Esophagus muscularis mucosa (tissue), 4 donors: ENCODE measurements around the gene SEMA5B. TPM values are rescaled to one million over a fixed set of nuclear protein-coding genes. Genes with fewer than 3 reads are reported as not detected.
A peak's percentile ranks its signal among the peaks of the same experiment; 100 is the strongest.

Experiments used
- DNase-seq: peaks from one replicate; pipeline ENCODE4 v3.0.0-alpha.2; 2017; ENCODE audit errors: extremely low spot score
- H3K27ac ChIP-seq, 4 donors: fragments of 200-600 bp; sonication (generic); replicated peaks in 1 of 4; 1 replicate in 3 of 4; 2 replicates in 1 of 4; pipeline ENCODE4 v1.5.1; 2016 to 2019; ENCODE audit warnings: mild to moderate bottlenecking in 1 of 4
- H3K27me3 ChIP-seq, 4 donors: fragments of 200-600 bp; sonication (generic); one replicate each; pipeline versions ENCODE4 v1.5.1 to v1.6.0; 2016 to 2019
- H3K36me3 ChIP-seq, 4 donors: fragments of 200-600 bp; sonication (generic); one replicate each; pipeline ENCODE4 v1.5.1; 2016 to 2019
- H3K4me1 ChIP-seq, 4 donors: fragments of 200-600 bp; sonication (generic); one replicate each; pipeline ENCODE4 v1.5.1; 2016 to 2019
- H3K4me3 ChIP-seq, 4 donors: fragments of 200-600 bp; sonication (generic); 1 replicate in 2 of 4; 2 replicates in 2 of 4; pipeline ENCODE4 v1.5.1; 2016 to 2019; ENCODE audit warnings: mild to moderate bottlenecking in 4 of 4, moderate library complexity in 1 of 4
- H3K9me3 ChIP-seq, 4 donors: fragments of 200-600 bp; sonication (generic); 1 replicate in 3 of 4; 2 replicates in 1 of 4; pipeline ENCODE4 v1.5.1; 2016 to 2019
- CTCF ChIP-seq, 3 experiments: fragments of 200-600 bp in 2 of 3; fragments of 450-650 bp in 1 of 3; sonication (generic) in 2 of 3; IDR thresholded peaks; one replicate each; pipeline ENCODE4 v1.5.1; 2017 to 2019; ENCODE audit warnings: antibody characterized with exemption in 3 of 3, mild to moderate bottlenecking in 2 of 3, moderate library complexity in 1 of 3
- EP300 ChIP-seq: sonication (generic); formaldehyde crosslinking; IDR thresholded peaks from one replicate; pipeline ENCODE4 v1.6.1; 2017; ENCODE audit warnings: antibody characterized with exemption
- POLR2A ChIP-seq: fragments of 450-650 bp; IDR thresholded peaks from one replicate; pipeline ENCODE4 v1.6.1; 2017; ENCODE audit warnings: antibody characterized with exemption, moderate library complexity, mild to moderate bottlenecking, low read depth
- POLR2AphosphoS5 ChIP-seq, 2 donors: sonication (generic); formaldehyde crosslinking; IDR thresholded peaks; one replicate each; pipeline ENCODE4 v1.6.1; 2017; ENCODE audit warnings: antibody characterized with exemption in 2 of 2
- WGBS: methylation state at CpG from one replicate; pipeline ENCODE4 v1.1.5; 2018; 5-methylcytosine and 5-hydroxymethylcytosine counted together
- intact Hi-C: fragments of 100-400 bp; cut with DNase I; formaldehyde crosslinking; loops from one replicate; pipeline ENCODE4 v1.15.1; 2023
- total RNA-seq, 4 donors: library from RNA; depleted of rRNA; stranded (reverse); fragments of >200 nt; gene quantifications; one replicate each; pipeline versions ENCODE4 v1.1.0 to v1.2.1, GENCODE V29; 2016

SEMA5B gene
- total RNA-seq, 4 donors from 2014 or later = under 0.01 to 1.6 (median 0.34) TPM

- no peak overlapping the region for H3K4me3 ChIP-seq
- DNase-seq = no peak
- H3K9me3 ChIP-seq = no peaks in the 10 kb centered on the region
- H3K27me3 ChIP-seq = peaks cover 0 to 74% (median 7%) of the 10 kb centered on the region in 4 donors
- peaks cover 21 to 24% (median 23%) of the 10 kb centered on the region in 4 donors for H3K4me1 ChIP-seq
- WGBS = 81% methylated on average over 3 of the region's 3 CpGs
- H3K36me3 ChIP-seq = no peaks in the 10 kb centered on the region
- H3K27ac ChIP-seq = no peak overlapping the region
- no peak for TF ChIP-seq POLR2AphosphoS5 (IDR thresholded peaks at IDR 0.05)
- no peak for TF ChIP-seq CTCF (IDR thresholded peaks at IDR 0.05)
- TF ChIP-seq EP300 = no peak
- no peak for TF ChIP-seq POLR2A
- intact Hi-C loops = no loop called here
These were observed 4.5 kb upstream of the SEMA5B start for GRCh38 chr3:123032057-123032456.

- H3K36me3 ChIP-seq = no peaks in the 10 kb centered on the region
- no peak overlapping the region for H3K27ac ChIP-seq
- WGBS = 86% methylated on average over 4 of the region's 4 CpGs
- H3K9me3 ChIP-seq = no peaks in the 10 kb centered on the region
- DNase-seq = no peak
- no peak overlapping the region for H3K4me3 ChIP-seq
- intact Hi-C loops = no loop called here
- peaks cover 0 to 84% (median 11%) of the 10 kb centered on the region in 4 donors for H3K27me3 ChIP-seq
- H3K4me1 ChIP-seq = peaks cover 31 to 33% (median 32%) of the 10 kb centered on the region in 4 donors
- TF ChIP-seq POLR2A (no peak), EP300 (no peak), CTCF (IDR thresholded peaks at IDR 0.05) (no peak), POLR2AphosphoS5 (IDR thresholded peaks at IDR 0.05) (no peak)
These were observed 3.5 kb upstream of the SEMA5B start for GRCh38 chr3:123031051-123031450.

GRCh38 chr3:123028233-123028828, 768 bp upstream of the SEMA5B start:
- peak overlapping the region; percentile 56 to 64 (median 62) for H3K4me3 ChIP-seq
- whole genome bisulfite sequencing = under 1% methylated on average over 21 of the region's 21 CpGs
- H3K27me3 ChIP-seq = peaks cover 0 to 68% (median 12%) of the 10 kb centered on the region in 4 donors
- H3K9me3 ChIP-seq = no peaks in the 10 kb centered on the region
- TF ChIP-seq POLR2A (no peak), EP300 (no peak), CTCF (IDR thresholded peaks at IDR 0.05) (peak; percentile 35 to 54 (median 49)), POLR2AphosphoS5 (IDR thresholded peaks at IDR 0.05) (peak; percentile 33 to 40)
- no peak for DNase-seq
- no peaks in the 10 kb centered on the region for H3K36me3 ChIP-seq
- peak overlapping the region in 1 of 4 donors; percentile 49 for H3K27ac ChIP-seq
- intact Hi-C loops = no loop called here
- H3K4me1 ChIP-seq = peaks cover 31 to 35% (median 34%) of the 10 kb centered on the region in 4 donors

- intact Hi-C loops = loop anchor here (2.0 kb wide), 1 partner anchor 84 kb away; no protein-coding TSS in a partner anchor
These were observed 835 bp downstream of the SEMA5B start for GRCh38 chr3:123026565-123027291.

More at GRCh38 chr3:123026565-123027291, 835 bp downstream of the SEMA5B start:
- no peak for DNase-seq
- TF ChIP-seq EP300 = no peak
- no peaks in the 10 kb centered on the region for H3K36me3 ChIP-seq
- WGBS = under 1% methylated on average over 43 of the region's 62 CpGs
- peaks cover 0 to 54% (median 12%) of the 10 kb centered on the region in 4 donors for H3K27me3 ChIP-seq
- H3K4me3 ChIP-seq = peak overlapping the region; percentile 56 to 64 (median 62)
- H3K27ac ChIP-seq = no peak overlapping the region
- no peaks in the 10 kb centered on the region for H3K9me3 ChIP-seq
- peaks cover 31 to 35% (median 34%) of the 10 kb centered on the region in 4 donors for H3K4me1 ChIP-seq
